ENCODE data around the gene C1RL.

- TF ChIP-seq POLR2A (IDR thresholded peaks at IDR 0.05) (peak; percentile 47), CTCF (IDR thresholded peaks at IDR 0.05) (peak; percentile 98 to 99 (median 99))
These were observed at the start of gene C1RL for GRCh38 chr12:7108796-7109571.
